ENCODE measurements around the gene UHRF1.

Gene UHRF1

DNA sequence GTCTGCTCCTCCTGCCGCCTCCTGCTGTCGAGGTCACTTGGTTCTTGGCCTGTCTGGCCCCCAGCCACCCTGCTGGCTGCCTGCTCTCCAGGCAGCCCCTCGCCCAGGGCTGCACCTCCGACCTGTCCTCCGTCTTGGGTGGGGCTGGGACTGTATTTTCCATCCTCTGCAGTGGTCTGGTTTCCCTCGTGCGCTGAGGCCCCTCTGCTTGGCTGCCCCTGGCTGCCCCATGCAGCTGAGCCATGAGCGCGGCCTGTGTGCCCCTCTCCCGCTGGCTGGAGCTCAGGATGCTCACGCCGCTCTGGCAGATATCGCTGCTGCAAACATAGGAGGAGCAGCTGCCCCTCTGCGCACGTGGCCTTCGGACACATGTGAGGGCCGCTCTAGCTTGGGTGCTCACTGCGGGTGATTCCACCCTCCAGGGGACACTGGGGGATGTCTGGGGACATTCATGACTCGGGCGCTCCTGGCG lies 14.0 kb downstream of the UHRF1 start:
- no peak overlapping the region for H2BK15ac ChIP-seq (ENCODE audit: low read length)
- no peak overlapping the region for H3K23ac ChIP-seq (ENCODE audit: low read depth, low read length, poor library complexity)
- H2AK5ac ChIP-seq (ENCODE audit: low read depth, low read length), result no peak overlapping the region
- no peak overlapping the region for H3K4ac ChIP-seq (ENCODE audit: low read length)
- no peak overlapping the region for H2AFZ ChIP-seq (ENCODE audit: low read length)
- H3K36me3 ChIP-seq (replicated peaks in 1 of 2; ENCODE audit: control insufficient read depth in 2 of 2, insufficient read depth in 2 of 2, low read length in 2 of 2), result peaks cover 27 to 76% of the 10 kb centered on the region in 2 donors
- peaks cover 0 to 3% of the 10 kb centered on the region in 2 donors for H3K9me3 ChIP-seq (replicated peaks in 1 of 2; ENCODE audit: control insufficient read depth in 2 of 2, insufficient read depth in 1 of 2, low read depth in 1 of 2, low read length in 2 of 2)
- H3K4me3 ChIP-seq (ENCODE audit: low read length in 2 of 2), result peak overlapping the region in 1 of 2 donors; percentile 36
- DNase-seq (ENCODE audit: low spot score), result no peak
- peaks cover 24% of the 10 kb centered on the region for H3K79me1 ChIP-seq (ENCODE audit: low read depth, low read length)
- H3K27me3 ChIP-seq (ENCODE audit: control insufficient read depth in 3 of 3, insufficient read depth in 3 of 3, low read depth in 1 of 3, low read length in 3 of 3), result no peaks in the 10 kb centered on the region
- H3K14ac ChIP-seq (ENCODE audit: low read length), result peak overlapping the region; percentile 71
- no CpG with 5 or more reads among the region's 21 CpGs for WGBS, 2 donors (ENCODE audit: extremely low coverage in 2 of 2, insufficient read length in 2 of 2, insufficient replicate concordance in 1 of 2)
- H3K18ac ChIP-seq (ENCODE audit: low read length), result peak overlapping the region; percentile 64
- no peak overlapping the region for H3K9ac ChIP-seq (ENCODE audit: low read depth, low read length, poor library complexity)
- H4K91ac ChIP-seq (ENCODE audit: low read depth, low read length, poor library complexity), result no peak overlapping the region
- H2BK12ac ChIP-seq (ENCODE audit: low read length), result peak overlapping the region; percentile 16
- no peak overlapping the region for H2BK120ac ChIP-seq (ENCODE audit: low read depth, low read length)
- no peak overlapping the region for H3K27ac ChIP-seq (replicated peaks; ENCODE audit: low read length)
- no peaks in the 10 kb centered on the region for H3K4me1 ChIP-seq (ENCODE audit: control insufficient read depth in 2 of 2, insufficient read depth in 1 of 2, low read depth in 1 of 2, low read length in 2 of 2)
- H4K8ac ChIP-seq (ENCODE audit: low read depth, low read length), result no peak overlapping the region
- H3K4me2 ChIP-seq (ENCODE audit: insufficient read depth, low read length, poor library complexity, severe bottlenecking), result no peak overlapping the region
- H2BK5ac ChIP-seq (ENCODE audit: low read length), result peak overlapping the region; percentile 39

DNA sequence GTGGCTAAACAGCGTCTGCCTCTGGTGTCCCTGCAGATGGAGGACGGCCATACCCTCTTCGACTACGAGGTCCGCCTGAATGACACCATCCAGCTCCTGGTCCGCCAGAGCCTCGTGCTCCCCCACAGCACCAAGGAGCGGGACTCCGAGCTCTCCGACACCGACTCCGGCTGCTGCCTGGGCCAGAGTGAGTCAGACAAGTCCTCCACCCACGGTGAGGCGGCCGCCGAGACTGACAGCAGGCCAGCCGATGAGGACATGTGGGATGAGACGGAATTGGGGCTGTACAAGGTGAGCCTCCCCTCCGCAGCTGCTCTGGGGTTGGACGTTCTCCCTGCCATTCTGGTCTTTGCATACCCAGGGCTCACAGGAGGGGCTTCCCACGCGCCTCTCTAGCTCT lies 19.9 kb downstream of the UHRF1 start:
- H2BK15ac ChIP-seq (ENCODE audit: low read length), result no peak overlapping the region

DNA sequence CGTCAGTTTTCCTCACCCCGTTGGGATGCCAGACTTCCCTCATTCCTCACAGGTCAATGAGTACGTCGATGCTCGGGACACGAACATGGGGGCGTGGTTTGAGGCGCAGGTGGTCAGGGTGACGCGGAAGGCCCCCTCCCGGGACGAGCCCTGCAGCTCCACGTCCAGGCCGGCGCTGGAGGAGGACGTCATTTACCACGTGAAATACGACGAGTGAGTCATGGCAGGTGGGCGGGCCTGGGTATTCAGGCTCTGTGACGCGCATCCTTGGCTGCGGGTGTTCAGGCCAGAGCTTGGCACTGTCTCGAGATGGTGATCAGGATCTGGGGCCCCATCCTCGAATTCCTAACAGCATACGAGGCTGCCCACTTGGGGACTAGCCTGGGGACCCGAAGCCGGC lies 21.4 kb downstream of the UHRF1 start:
- WGBS, 2 donors (ENCODE audit: extremely low coverage in 2 of 2, insufficient read length in 2 of 2, insufficient replicate concordance in 1 of 2), result no CpG with 5 or more reads among the region's 28 CpGs

More for the DNA sequence above, 19.9 kb downstream of the UHRF1 start:
- no peak for DNase-seq (ENCODE audit: low spot score)
- Histone ChIP-seq H3K27me3 (ENCODE audit: control insufficient read depth in 3 of 3, insufficient read depth in 3 of 3, low read depth in 1 of 3, low read length in 3 of 3) (no peaks in the 10 kb centered on the region), H3K27ac (replicated peaks; ENCODE audit: low read length) (no peak overlapping the region), H2BK120ac (ENCODE audit: low read depth, low read length) (no peak overlapping the region), H3K4me3 (ENCODE audit: low read length in 2 of 2) (no peak overlapping the region), H2BK5ac (ENCODE audit: low read length) (no peak overlapping the region), H3K36me3 (replicated peaks in 1 of 2; ENCODE audit: control insufficient read depth in 2 of 2, insufficient read depth in 2 of 2, low read length in 2 of 2) (peaks cover 39 to 86% of the 10 kb centered on the region in 2 donors), H3K4me1 (ENCODE audit: control insufficient read depth in 2 of 2, insufficient read depth in 1 of 2, low read depth in 1 of 2, low read length in 2 of 2) (no peaks in the 10 kb centered on the region), H3K4me2 (ENCODE audit: insufficient read depth, low read length, poor library complexity, severe bottlenecking) (no peak overlapping the region), H3K23ac (ENCODE audit: low read depth, low read length, poor library complexity) (peak overlapping the region; percentile 80), H3K18ac (ENCODE audit: low read length) (no peak overlapping the region), H3K9me3 (replicated peaks in 1 of 2; ENCODE audit: control insufficient read depth in 2 of 2, insufficient read depth in 1 of 2, low read depth in 1 of 2, low read length in 2 of 2) (peaks cover 0 to 3% of the 10 kb centered on the region in 2 donors), H2AK5ac (ENCODE audit: low read depth, low read length) (no peak overlapping the region), H3K4ac (ENCODE audit: low read length) (no peak overlapping the region), H4K91ac (ENCODE audit: low read depth, low read length, poor library complexity) (no peak overlapping the region), H3K9ac (ENCODE audit: low read depth, low read length, poor library complexity) (no peak overlapping the region), H3K79me1 (ENCODE audit: low read depth, low read length) (peaks cover 15% of the 10 kb centered on the region), H4K8ac (ENCODE audit: low read depth, low read length) (no peak overlapping the region), H2AFZ (ENCODE audit: low read length) (no peak overlapping the region), H3K14ac (ENCODE audit: low read length) (no peak overlapping the region), H2BK12ac (ENCODE audit: low read length) (no peak overlapping the region)
- no CpG with 5 or more reads among the region's 22 CpGs for WGBS, 2 donors (ENCODE audit: extremely low coverage in 2 of 2, insufficient read length in 2 of 2, insufficient replicate concordance in 1 of 2)

DNA sequence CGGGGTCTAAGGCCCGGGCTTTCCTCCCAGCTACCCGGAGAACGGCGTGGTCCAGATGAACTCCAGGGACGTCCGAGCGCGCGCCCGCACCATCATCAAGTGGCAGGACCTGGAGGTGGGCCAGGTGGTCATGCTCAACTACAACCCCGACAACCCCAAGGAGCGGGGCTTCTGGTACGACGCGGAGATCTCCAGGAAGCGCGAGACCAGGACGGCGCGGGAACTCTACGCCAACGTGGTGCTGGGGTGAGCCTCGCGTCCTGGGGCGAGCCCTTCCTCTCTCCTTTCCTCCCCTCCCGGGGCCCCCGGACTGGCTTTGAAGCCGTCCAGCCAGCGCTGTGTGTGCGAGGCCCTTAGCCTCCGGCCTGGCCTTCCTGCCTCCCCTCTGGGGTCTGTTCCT lies 23.4 kb downstream of the UHRF1 start:
- Histone ChIP-seq H3K79me1 (ENCODE audit: low read depth, low read length) (peaks cover 15% of the 10 kb centered on the region), H2BK12ac (ENCODE audit: low read length) (no peak overlapping the region), H3K9me3 (replicated peaks in 1 of 2; ENCODE audit: control insufficient read depth in 2 of 2, insufficient read depth in 1 of 2, low read depth in 1 of 2, low read length in 2 of 2) (no peaks in the 10 kb centered on the region), H3K14ac (ENCODE audit: low read length) (no peak overlapping the region), H2BK5ac (ENCODE audit: low read length) (no peak overlapping the region), H3K27ac (replicated peaks; ENCODE audit: low read length) (no peak overlapping the region), H3K18ac (ENCODE audit: low read length) (no peak overlapping the region), H3K9ac (ENCODE audit: low read depth, low read length, poor library complexity) (peak overlapping the region; percentile 38), H3K27me3 (ENCODE audit: control insufficient read depth in 3 of 3, insufficient read depth in 3 of 3, low read depth in 1 of 3, low read length in 3 of 3) (peaks cover 0 to 1% (median 0%) of the 10 kb centered on the region in 3 experiments), H4K8ac (ENCODE audit: low read depth, low read length) (no peak overlapping the region), H3K4me3 (ENCODE audit: low read length in 2 of 2) (no peak overlapping the region), H3K4me2 (ENCODE audit: insufficient read depth, low read length, poor library complexity, severe bottlenecking) (no peak overlapping the region), H3K4me1 (ENCODE audit: control insufficient read depth in 2 of 2, insufficient read depth in 1 of 2, low read depth in 1 of 2, low read length in 2 of 2) (no peaks in the 10 kb centered on the region), H3K4ac (ENCODE audit: low read length) (no peak overlapping the region), H2AFZ (ENCODE audit: low read length) (no peak overlapping the region), H3K36me3 (replicated peaks in 1 of 2; ENCODE audit: control insufficient read depth in 2 of 2, insufficient read depth in 2 of 2, low read length in 2 of 2) (peaks cover 50 to 99% of the 10 kb centered on the region in 2 donors), H2BK15ac (ENCODE audit: low read length) (no peak overlapping the region), H4K91ac (ENCODE audit: low read depth, low read length, poor library complexity) (no peak overlapping the region), H2AK5ac (ENCODE audit: low read depth, low read length) (no peak overlapping the region), H3K23ac (ENCODE audit: low read depth, low read length, poor library complexity) (no peak overlapping the region), H2BK120ac (ENCODE audit: low read depth, low read length) (no peak overlapping the region)
- WGBS, 2 donors (ENCODE audit: extremely low coverage in 2 of 2, insufficient read length in 2 of 2, insufficient replicate concordance in 1 of 2), result no CpG with 5 or more reads among the region's 32 CpGs
- DNase-seq (ENCODE audit: low spot score), result no peak

More for the DNA sequence above, 21.4 kb downstream of the UHRF1 start:
- Histone ChIP-seq H3K9me3 (replicated peaks in 1 of 2; ENCODE audit: control insufficient read depth in 2 of 2, insufficient read depth in 1 of 2, low read depth in 1 of 2, low read length in 2 of 2) (peaks cover 0 to 3% of the 10 kb centered on the region in 2 donors), H3K18ac (ENCODE audit: low read length) (no peak overlapping the region), H3K9ac (ENCODE audit: low read depth, low read length, poor library complexity) (no peak overlapping the region), H2BK15ac (ENCODE audit: low read length) (no peak overlapping the region), H4K8ac (ENCODE audit: low read depth, low read length) (no peak overlapping the region), H2BK5ac (ENCODE audit: low read length) (no peak overlapping the region), H3K36me3 (replicated peaks in 1 of 2; ENCODE audit: control insufficient read depth in 2 of 2, insufficient read depth in 2 of 2, low read length in 2 of 2) (peaks cover 45 to 91% of the 10 kb centered on the region in 2 donors), H3K14ac (ENCODE audit: low read length) (no peak overlapping the region), H3K4me1 (ENCODE audit: control insufficient read depth in 2 of 2, insufficient read depth in 1 of 2, low read depth in 1 of 2, low read length in 2 of 2) (no peaks in the 10 kb centered on the region), H2BK120ac (ENCODE audit: low read depth, low read length) (no peak overlapping the region), H3K4me2 (ENCODE audit: insufficient read depth, low read length, poor library complexity, severe bottlenecking) (no peak overlapping the region), H3K4ac (ENCODE audit: low read length) (no peak overlapping the region), H2AFZ (ENCODE audit: low read length) (no peak overlapping the region), H3K79me1 (ENCODE audit: low read depth, low read length) (peaks cover 19% of the 10 kb centered on the region), H2AK5ac (ENCODE audit: low read depth, low read length) (no peak overlapping the region), H4K91ac (ENCODE audit: low read depth, low read length, poor library complexity) (no peak overlapping the region), H3K27ac (replicated peaks; ENCODE audit: low read length) (no peak overlapping the region), H2BK12ac (ENCODE audit: low read length) (no peak overlapping the region), H3K27me3 (ENCODE audit: control insufficient read depth in 3 of 3, insufficient read depth in 3 of 3, low read depth in 1 of 3, low read length in 3 of 3) (peaks cover 0 to 1% (median 0%) of the 10 kb centered on the region in 3 experiments), H3K23ac (ENCODE audit: low read depth, low read length, poor library complexity) (no peak overlapping the region), H3K4me3 (ENCODE audit: low read length in 2 of 2) (no peak overlapping the region)
- DNase-seq (ENCODE audit: low spot score), result no peak

All from neuronal stem cell (in vitro differentiated cells).